Panc1 (cell line): ENCODE results near the gene COLGALT1. TPM values are rescaled to one million over a fixed set of nuclear protein-coding genes. Genes with fewer than 3 reads are reported as not detected.

Experiments
- ATAC-seq: fragments of 200-7000 bp; cut with Tn5 transposase; 2 replicates; pipeline ENCODE4 v1.9.1; 2020; ENCODE audit warnings: mild to moderate bottlenecking, moderate library complexity
- BruUV-seq: library from RNA; stranded (reverse); fragments of 400-500 nt; replicated peaks from 2 replicates; lab custom pipeline; 2021; lab: Mats Ljungman, UMichigan
- CTCF ChIA-PET: fragments of 300-600 bp; sonication (Branson Sonifier 250); formaldehyde crosslinking; loops from one replicate; lab custom pipeline; 2022; ENCODE audit warnings: antibody characterized with exemption; lab: Charles Lee
- POLR2A ChIA-PET: fragments of 300-600 bp; sonication (Branson Sonifier 250); formaldehyde crosslinking; loops from one replicate; lab custom pipeline; 2022; ENCODE audit warnings: antibody characterized with exemption; lab: Charles Lee
- DNase-seq: peaks from one replicate; pipeline ENCODE4 v3.0.0-alpha.2; 2010; ENCODE audit warnings: low read depth, low spot score
- H3K27ac ChIP-seq: 2 replicates; pipeline ENCODE4 v1.5.1; 2011; ENCODE audit warnings: mild to moderate bottlenecking, low read length, inconsistent platforms
- H3K27me3 ChIP-seq: fragments of 200-500 bp; sonication (Bioruptor generic); 2 replicates; pipeline ENCODE4 v1.6.0; 2014; ENCODE audit warnings: low read length, inconsistent platforms; ENCODE audit not compliant: control insufficient read depth, insufficient read depth
- H3K36me3 ChIP-seq: fragments of 200-500 bp; sonication (Bioruptor generic); 2 replicates; pipeline ENCODE4 v1.5.1; 2014; ENCODE audit warnings: inconsistent platforms, mild to moderate bottlenecking, low read length, moderate library complexity; ENCODE audit not compliant: control insufficient read depth, insufficient read depth
- H3K4me1 ChIP-seq: 2 replicates; pipeline ENCODE4 v1.5.1; 2011; ENCODE audit warnings: inconsistent platforms, mild to moderate bottlenecking, low read length, moderate library complexity; ENCODE audit not compliant: control insufficient read depth, insufficient read depth
- H3K4me3 ChIP-seq, 2 experiments: 2 replicates each; pipeline ENCODE4 v1.5.1; 2011 to 2012; ENCODE audit warnings: low read depth in 2 of 2, low read length in 2 of 2, mild to moderate bottlenecking in 2 of 2, inconsistent platforms in 1 of 2, moderate library complexity in 1 of 2
- H3K9me3 ChIP-seq: fragments of 200-500 bp; sonication (Bioruptor generic); 2 replicates; pipeline ENCODE4 v1.5.1; 2014; ENCODE audit warnings: low read depth, mild to moderate bottlenecking, inconsistent platforms, low read length, moderate library complexity; ENCODE audit not compliant: control insufficient read depth, insufficient read depth
- CTCF ChIP-seq: fragments of 450-650 bp; IDR thresholded peaks from 2 replicates; pipeline ENCODE4 v1.5.1; 2017; ENCODE audit warnings: mild to moderate bottlenecking
- POLR2AphosphoS5 ChIP-seq: IDR thresholded peaks from 2 replicates; pipeline ENCODE4 v1.6.1; 2012; ENCODE audit warnings: mild to moderate bottlenecking, low read depth, low read length, moderate library complexity
- REST ChIP-seq, 2 experiments: IDR thresholded peaks; 2 replicates each; pipeline ENCODE4 v1.6.1; 2011 to 2012; ENCODE audit warnings: low read depth in 2 of 2, control low read depth in 1 of 2, low read length in 1 of 2, mild to moderate bottlenecking in 1 of 2, moderate library complexity in 1 of 2; ENCODE audit not compliant: insufficient read depth in 1 of 2
- SIN3A ChIP-seq: IDR thresholded peaks from 2 replicates; pipeline ENCODE4 v1.6.1; 2012; ENCODE audit warnings: low read depth, mild to moderate bottlenecking, low read length, moderate library complexity, borderline replicate concordance; ENCODE audit not compliant: insufficient read depth
- TCF7L2 ChIP-seq: IDR thresholded peaks from 2 replicates; pipeline ENCODE4 v1.6.1; 2011; ENCODE audit warnings: mild to moderate bottlenecking, low read depth, low read length, inconsistent platforms
- in situ Hi-C: cut with HindIII; loops from 2 replicates; pipeline ENCODE4 v1.10.0; 2016; ENCODE audit warnings: low sequenced_read_pairs, low pct_unique_long_range_greater_than_20kb
- intact Hi-C: fragments of 100-400 bp; cut with micrococcal nuclease; formaldehyde crosslinking; loops from one replicate; pipeline ENCODE4 v1.10.0; 2022; ENCODE audit not compliant: unreplicated experiment
- total RNA-seq: library from RNA; stranded (reverse); gene quantifications from one replicate; pipeline ENCODE4 v1.2.1, GENCODE V29; 2021; ENCODE audit not compliant: unreplicated experiment

COLGALT1 gene
- total RNA-seq, 1 experiment from 2014 or later = 97.2 TPM

GRCh38 chr19:17611462-17612244 lies 56.2 kb downstream of the COLGALT1 start:
- ChIA-PET POLR2A (no interaction called here), CTCF (no interaction called here)
- ATAC-seq (no peak), DNase-seq (no peak)
- intact Hi-C loops (no loop called here), in situ Hi-C loops (no loop called here)
- no TSS peak for BruUV-seq
- Histone ChIP-seq H3K9me3 (no peaks in the 10 kb centered on the region), H3K27me3 (no peaks in the 10 kb centered on the region), H3K27ac (no peak overlapping the region), H3K4me1 (no peaks in the 10 kb centered on the region), H3K4me3 (no peak overlapping the region), H3K36me3 (no peaks in the 10 kb centered on the region)
- TF ChIP-seq CTCF (no peak), POLR2AphosphoS5 (no peak), TCF7L2 (no peak), SIN3A (no peak), REST (IDR thresholded peaks at IDR 0.05; ENCODE audit: insufficient read depth in 1 of 2, low read depth in 2 of 2, low read length in 1 of 2) (no peak)

- Histone ChIP-seq H3K36me3 (no peaks in the 10 kb centered on the region), H3K4me1 (no peaks in the 10 kb centered on the region; the same call in 1 of the 2 replicates), H3K27me3 (no peaks in the 10 kb centered on the region), H3K9me3 (no peaks in the 10 kb centered on the region), H3K4me3 (no peak overlapping the region), H3K27ac (no peak overlapping the region)
- TF ChIP-seq REST (IDR thresholded peaks at IDR 0.05; ENCODE audit: insufficient read depth in 1 of 2, low read depth in 2 of 2, low read length in 1 of 2) (no peak), CTCF (no peak), TCF7L2 (no peak), POLR2AphosphoS5 (no peak), SIN3A (no peak)
- no TSS peak for BruUV-seq
- DNase-seq = no peak
- intact Hi-C loops (no loop called here), in situ Hi-C loops (no loop called here)
- ATAC-seq = no peak
- ChIA-PET CTCF (no interaction called here), POLR2A (no interaction called here)
These were observed 59.0 kb downstream of the COLGALT1 start for GRCh38 chr19:17614476-17614875.
